NCI-H446 (cell line): ENCODE data around the gene CTNNBL1.
"Not testable (repeated sequence)": the region's sequence is repeated elsewhere in the genome, so short reads cannot be mapped to it uniquely, and the experiment has no call there.

Experiments used
- DNase-seq, 2 experiments: peaks; one replicate each; lab custom pipeline; 2025; lab: John Stamatoyannopoulos, UW

The CTNNBL1 gene

DNA sequence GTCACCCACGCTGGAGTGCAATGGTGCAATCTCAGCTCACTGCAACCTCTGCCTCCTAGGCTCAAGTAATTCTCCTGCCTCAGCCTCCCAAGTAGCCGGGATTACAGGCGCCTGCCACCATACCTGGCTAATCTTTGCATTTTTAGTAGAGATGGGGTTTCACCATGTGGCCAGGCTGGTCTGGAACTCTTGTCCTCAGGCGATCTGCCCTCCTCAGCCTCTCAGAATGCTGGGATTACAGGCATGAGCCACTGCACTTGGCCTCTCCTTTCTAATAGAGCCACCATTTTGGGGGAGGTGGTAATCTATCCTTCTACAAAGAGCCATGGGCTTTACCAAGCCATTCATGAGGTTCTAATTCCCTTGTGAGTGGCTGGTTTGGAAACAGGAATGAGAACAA lies 14.1 kb upstream of the CTNNBL1 start:
- DNase-seq: not testable (repeated sequence)

GRCh38 chr20:37680420-37680819 lies 13.4 kb upstream of the CTNNBL1 start:
- DNase-seq: no peak

GRCh38 chr20:37681384-37682112 lies 12.3 kb upstream of the CTNNBL1 start:
- no peak for DNase-seq

DNA sequence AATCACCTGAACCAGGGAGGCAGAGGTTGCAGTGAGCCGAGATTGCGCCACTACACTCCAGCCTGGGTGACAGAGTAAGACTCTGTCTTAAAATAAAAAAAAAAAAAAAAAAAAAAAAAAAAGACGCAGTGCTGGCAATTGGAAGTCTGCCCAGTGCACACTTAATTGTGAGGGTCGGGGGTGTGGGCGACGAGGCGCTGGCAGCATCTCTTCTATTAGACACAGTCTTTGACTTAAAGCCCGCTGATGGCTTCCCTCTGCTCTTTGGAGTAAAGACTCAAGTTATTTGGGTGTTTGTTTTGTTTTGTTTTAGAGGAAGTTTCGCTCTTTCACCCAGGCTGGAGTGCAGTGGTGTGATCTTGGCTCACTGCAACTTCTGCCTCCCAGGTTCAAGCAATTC lies 10.7 kb upstream of the CTNNBL1 start:
- DNase-seq: not testable (repeated sequence)

GRCh38 chr20:37686762-37687477 lies 6.9 kb upstream of the CTNNBL1 start:
- no peak for DNase-seq

GRCh38 chr20:37687478-37687805 lies 6.4 kb upstream of the CTNNBL1 start:
- no peak for DNase-seq

- DNase-seq: no peak
Observed at GRCh38 chr20:37688093-37688492, 5.7 kb upstream of the CTNNBL1 start.

DNA sequence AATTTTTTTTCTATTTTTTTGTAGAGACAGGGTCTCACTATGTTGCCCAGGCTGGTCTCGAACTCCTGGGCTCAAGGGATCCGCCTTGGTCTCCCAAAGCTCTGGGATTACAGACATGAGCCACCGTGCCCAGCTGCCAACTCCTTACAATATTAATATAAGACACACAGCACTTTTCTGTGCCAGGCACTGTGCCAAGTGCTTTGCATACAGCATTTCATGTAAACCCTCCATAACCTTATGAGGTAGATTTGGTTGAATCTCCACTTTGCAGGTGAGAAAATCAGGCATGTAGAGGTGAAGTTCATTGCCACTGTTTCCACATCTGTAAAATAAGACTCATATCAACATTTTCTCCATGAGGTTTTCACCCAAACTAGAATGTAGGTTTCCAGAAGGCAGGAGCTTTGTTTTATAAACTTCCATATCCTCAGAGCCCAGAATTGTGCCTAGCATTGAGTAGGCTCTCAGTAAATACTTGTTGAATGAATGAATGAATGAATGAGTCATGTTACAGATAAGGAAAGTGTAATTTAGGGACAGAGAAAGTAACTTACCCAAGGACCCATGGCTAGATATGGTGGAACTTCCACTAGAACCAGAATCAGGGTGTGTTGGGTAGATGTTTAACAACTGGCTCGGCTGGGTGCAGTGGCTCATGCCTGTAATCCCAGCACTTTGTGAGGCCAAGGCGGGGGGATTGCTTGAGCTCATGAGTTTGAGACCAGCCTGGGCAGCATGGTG lies 3.0 kb upstream of the CTNNBL1 start:
- DNase-seq: no peak

DNA sequence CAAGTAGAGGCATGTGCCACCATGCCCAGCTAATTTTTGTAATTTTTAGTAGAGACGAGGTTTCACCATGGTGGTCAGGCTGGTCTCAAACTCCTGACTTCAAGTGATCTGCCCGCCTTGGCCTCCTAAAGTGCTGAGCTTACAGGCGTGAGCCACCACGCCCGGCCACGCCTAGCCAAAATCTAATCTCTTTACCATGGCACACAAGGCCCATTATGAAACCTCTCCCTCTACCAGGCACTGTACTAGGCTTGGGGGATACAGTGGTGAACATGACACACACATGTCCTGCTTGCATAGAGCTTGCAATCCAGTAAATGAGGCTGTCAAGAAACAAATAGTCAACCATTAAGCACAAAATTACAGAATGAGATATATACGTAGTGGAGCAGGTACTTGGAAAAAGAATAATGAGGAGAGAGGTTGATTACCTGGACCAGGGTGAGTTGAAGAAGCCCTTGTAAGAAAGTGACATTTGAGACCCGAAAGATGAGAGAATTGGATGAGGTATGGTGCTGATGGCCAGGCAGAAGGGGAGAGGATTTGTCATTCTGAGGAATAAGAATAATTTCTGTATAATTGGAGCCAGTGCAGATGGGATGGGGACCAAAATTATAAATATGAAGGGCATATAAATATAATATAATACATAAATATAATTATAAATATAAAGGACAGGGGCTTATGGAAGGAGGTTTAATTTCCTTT lies 1.2 kb upstream of the CTNNBL1 start:
- no peak for DNase-seq

DNA sequence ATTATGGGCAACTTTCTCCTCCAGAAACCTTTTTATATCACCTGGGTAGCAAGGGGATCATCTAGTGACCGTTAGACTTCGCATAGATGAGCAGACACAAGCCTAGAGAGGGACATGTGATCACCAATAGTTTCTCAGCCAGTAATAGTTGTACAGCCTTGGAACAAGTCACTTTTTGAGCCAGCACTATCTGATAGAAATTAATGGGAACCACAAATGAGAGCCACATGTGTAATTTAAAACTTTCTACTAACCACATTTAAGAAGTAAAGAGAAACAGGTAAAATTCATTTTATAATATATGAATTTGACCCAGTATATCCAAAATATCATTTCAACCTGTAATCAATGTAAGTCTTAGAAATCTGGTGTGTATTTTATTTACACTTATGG lies 592 bp upstream of the CTNNBL1 start:
- DNase-seq: no peak

GRCh38 chr20:37695684-37696342 lies 2.0 kb downstream of the CTNNBL1 start:
- DNase-seq: no peak

- DNase-seq: no peak
Observed at GRCh38 chr20:37697314-37697713, 3.5 kb downstream of the CTNNBL1 start.

DNA sequence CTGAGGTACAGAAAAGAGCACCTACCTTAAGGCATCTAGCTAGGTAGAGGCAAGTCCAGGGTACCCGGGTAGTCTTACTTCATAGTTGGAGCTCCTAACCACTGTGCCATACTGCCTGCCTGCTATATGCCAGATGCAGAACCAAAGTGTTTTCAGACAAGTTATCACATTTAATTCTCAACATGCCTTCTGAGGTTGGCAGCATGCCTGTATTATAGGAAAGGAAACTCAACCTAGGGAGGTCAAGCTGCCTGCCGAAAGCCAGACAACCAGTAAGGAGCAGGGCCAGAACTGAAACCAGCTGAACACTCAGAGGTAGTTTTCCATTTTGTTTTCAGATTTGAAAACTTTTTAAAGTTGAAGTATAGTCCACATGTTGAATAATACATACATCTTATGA lies 5.4 kb downstream of the CTNNBL1 start:
- DNase-seq: no peak

GRCh38 chr20:37700301-37700700 lies 6.5 kb downstream of the CTNNBL1 start:
- DNase-seq: no peak

DNA sequence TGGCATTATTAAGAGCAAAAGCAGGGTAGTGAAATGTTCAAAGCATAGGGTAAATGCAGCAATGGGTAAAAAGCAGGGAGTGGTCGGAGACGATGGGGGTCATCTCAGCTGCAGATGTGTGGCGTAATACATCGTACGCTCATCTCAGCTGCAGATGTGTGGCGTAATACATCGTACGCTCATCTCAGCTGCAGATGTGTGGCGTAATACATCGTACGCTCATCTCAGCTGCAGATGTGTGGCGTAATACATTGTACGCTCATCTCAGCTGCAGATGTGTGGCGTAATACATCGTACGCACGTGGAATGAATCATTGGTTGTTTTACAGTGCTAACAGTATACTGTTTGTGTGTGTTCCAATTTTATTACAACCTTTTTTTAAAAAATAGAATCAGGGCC lies 7.8 kb downstream of the CTNNBL1 start:
- DNase-seq: not testable (repeated sequence)

DNA sequence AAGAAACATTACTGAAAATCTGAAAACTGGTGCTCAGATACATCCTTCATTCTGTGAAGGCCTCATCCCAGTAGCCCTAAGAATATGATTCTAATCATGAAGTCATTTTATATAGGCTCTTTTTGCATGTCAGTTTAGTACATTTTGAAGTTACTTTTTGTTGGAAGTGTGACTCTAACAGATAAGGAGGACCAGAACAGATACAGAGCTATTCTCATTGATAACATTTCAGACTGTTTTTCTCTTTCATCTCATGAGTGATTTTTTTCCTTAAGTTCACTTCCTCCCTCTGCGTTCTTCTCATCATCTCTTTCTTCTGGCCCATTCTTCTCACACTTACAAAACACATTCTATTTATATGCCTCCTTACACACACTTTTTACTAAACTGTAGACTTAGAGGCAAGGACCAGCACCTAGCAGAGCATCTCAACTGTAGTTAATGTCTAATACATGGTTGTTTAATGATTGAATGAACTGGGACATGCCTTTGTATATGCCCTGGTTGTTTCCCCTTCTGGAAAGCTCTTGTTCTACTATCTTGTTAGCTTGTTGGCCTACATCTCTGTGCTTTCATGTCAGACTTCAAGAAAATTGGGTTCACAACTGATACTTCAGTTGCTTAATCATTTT lies 8.7 kb downstream of the CTNNBL1 start:
- DNase-seq: no peak

- DNase-seq: no peak
Observed at GRCh38 chr20:37703035-37703845, 9.4 kb downstream of the CTNNBL1 start.

GRCh38 chr20:37704955-37705354 lies 11.1 kb downstream of the CTNNBL1 start:
- DNase-seq: no peak

DNA sequence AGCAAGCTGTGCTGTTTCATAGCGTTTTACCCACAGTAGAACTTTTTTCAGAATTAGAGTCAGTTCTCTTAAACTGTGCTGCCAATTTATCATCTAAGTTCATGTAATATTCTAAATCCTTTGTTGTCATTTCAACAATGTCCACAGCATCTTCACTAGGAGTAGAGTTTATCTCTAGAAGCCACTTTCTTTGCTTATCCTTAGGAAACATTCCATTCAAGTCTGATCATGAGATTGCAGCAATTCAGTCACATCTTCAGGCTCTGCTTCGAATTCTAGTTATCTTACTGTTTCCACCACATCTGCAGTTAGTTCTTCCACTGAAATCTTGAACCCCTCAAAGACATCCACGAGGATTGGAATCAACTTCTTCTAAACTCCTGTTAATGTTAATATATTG lies 12.5 kb downstream of the CTNNBL1 start:
- DNase-seq: no peak

GRCh38 chr20:37711001-37711400 lies 17.2 kb downstream of the CTNNBL1 start:
- no peak for DNase-seq
